Keratinocyte (primary cell): ENCODE results near the gene FAR1. TPM values are rescaled to one million over a fixed set of nuclear protein-coding genes. Genes with fewer than 3 reads are reported as not detected.

Experiments used
- DNase-seq: peaks from one replicate; pipeline ENCODE4 v3.0.0-alpha.2; 2011; ENCODE audit warnings: low read depth, missing footprints, low spot score
- FAIRE-seq: peaks from 2 replicates; lab custom pipeline; 2011; peaks lifted over from hg19 to GRCh38; lab: Jason Lieb, UNC
- H2AFZ ChIP-seq: 2 replicates; pipeline ENCODE4 v1.6.0; 2012; ENCODE audit warnings: low read length, control low read depth, inconsistent platforms; ENCODE audit not compliant: control insufficient read depth
- H3K27ac ChIP-seq: 2 replicates; pipeline ENCODE4 v1.5.1; 2011; ENCODE audit warnings: low read length; ENCODE audit not compliant: control insufficient read depth, insufficient read depth
- H3K27me3 ChIP-seq: 3 replicates; pipeline ENCODE4 v1.6.0; 2011; ENCODE audit warnings: low read length; ENCODE audit not compliant: control insufficient read depth, insufficient read depth; ENCODE audit errors: extremely low read depth
- H3K36me3 ChIP-seq, 2 experiments: 2 replicates in 1 of 2; 3 replicates in 1 of 2; pipeline ENCODE4 v1.5.1; 2011; ENCODE audit warnings: low read length in 2 of 2, mild to moderate bottlenecking in 1 of 2; ENCODE audit not compliant: control insufficient read depth in 2 of 2, insufficient read depth in 2 of 2; ENCODE audit errors: extremely low read depth in 1 of 2
- H3K4me1 ChIP-seq: 3 replicates; pipeline ENCODE4 v1.5.1; 2011; ENCODE audit warnings: low read length; ENCODE audit not compliant: control insufficient read depth, insufficient read depth; ENCODE audit errors: extremely low read depth
- H3K4me2 ChIP-seq: 3 replicates; pipeline ENCODE4 v1.6.0; 2011; ENCODE audit warnings: low read depth, low read length; ENCODE audit not compliant: control insufficient read depth, insufficient read depth; ENCODE audit errors: extremely low read depth
- H3K4me3 ChIP-seq, 3 experiments: fragments of 200-600 bp in 1 of 3; sonication (generic) in 1 of 3; 2 replicates in 2 of 3; 3 replicates in 1 of 3; pipeline ENCODE4 v1.5.1; 2011 to 2016; ENCODE audit warnings: low read length in 3 of 3, mild to moderate bottlenecking in 3 of 3, control low read depth in 2 of 3, inconsistent platforms in 1 of 3, low read depth in 1 of 3, mixed read lengths in 1 of 3, mixed run types in 1 of 3, moderate library complexity in 1 of 3; ENCODE audit not compliant: control insufficient read depth in 2 of 3, insufficient read depth in 2 of 3; ENCODE audit errors: extremely low read depth in 1 of 3
- H3K79me2 ChIP-seq: 2 replicates; pipeline ENCODE4 v1.6.0; 2012; ENCODE audit warnings: low read length; ENCODE audit not compliant: control insufficient read depth, insufficient read depth
- H3K9ac ChIP-seq: 3 replicates; pipeline ENCODE4 v1.6.0; 2011; ENCODE audit warnings: low read length; ENCODE audit not compliant: control insufficient read depth, insufficient read depth; ENCODE audit errors: extremely low read depth
- H3K9me1 ChIP-seq: 3 replicates; pipeline ENCODE4 v1.6.0; 2011; ENCODE audit warnings: low read length; ENCODE audit not compliant: control insufficient read depth, insufficient read depth; ENCODE audit errors: extremely low read depth
- H3K9me3 ChIP-seq: 2 replicates; pipeline ENCODE4 v1.5.1; 2012; ENCODE audit warnings: low read depth, low read length; ENCODE audit not compliant: control insufficient read depth
- H4K20me1 ChIP-seq: 3 replicates; pipeline ENCODE4 v1.6.0; 2011; ENCODE audit warnings: low read length; ENCODE audit not compliant: control insufficient read depth, insufficient read depth; ENCODE audit errors: extremely low read depth
- CTCF ChIP-seq, 3 experiments: IDR thresholded peaks in 1 of 3; conservative IDR thresholded peaks in 1 of 3; optimal IDR thresholded peaks in 1 of 3; 2 replicates in 2 of 3; 3 replicates in 1 of 3; pipeline versions ENCODE3 to v1.5.1; 2011; ENCODE audit warnings: low read length in 3 of 3, mild to moderate bottlenecking in 3 of 3, moderate library complexity in 2 of 3, control low read depth in 1 of 3, inconsistent platforms in 1 of 3; ENCODE audit not compliant: insufficient read depth in 2 of 3; ENCODE audit errors: extremely low read depth in 1 of 3
- EZH2 ChIP-seq: IDR thresholded peaks from one replicate; pipeline ENCODE4 v1.6.1; 2012; ENCODE audit warnings: inconsistent platforms, mild to moderate bottlenecking, low read length, moderate library complexity
- dilution Hi-C: fragments of 300-500 bp; cut with MboI; formaldehyde crosslinking; loops from one replicate; pipeline ENCODE4 v1.7.0; 2020; ENCODE audit warnings: low sequenced_read_pairs; ENCODE audit not compliant: extremely low pct_ligation_motif_present
- polyA plus RNA-seq, 5 experiments: library from polyadenylated mRNA; depleted of rRNA in 3 of 5; stranded (reverse) in 3 of 5; stranded (forward) in 1 of 5; unstranded in 1 of 5; fragments of >200 nt; gene quantifications; 1 replicate in 1 of 5; 2 replicates in 3 of 5; 3 replicates in 1 of 5; pipeline versions ENCODE4 v1.2.1 to v1.2.3, GENCODE V29; 2011 to 2012; ENCODE audit warnings: missing spikeins in 2 of 5, low read depth in 1 of 5, low replicate concordance in 1 of 5

Gene FAR1
- polyA plus RNA-seq, 1 donor (not counting 4 experiments of a cell fraction or from before 2014, with no cell fraction given) = 140 TPM

DNA sequence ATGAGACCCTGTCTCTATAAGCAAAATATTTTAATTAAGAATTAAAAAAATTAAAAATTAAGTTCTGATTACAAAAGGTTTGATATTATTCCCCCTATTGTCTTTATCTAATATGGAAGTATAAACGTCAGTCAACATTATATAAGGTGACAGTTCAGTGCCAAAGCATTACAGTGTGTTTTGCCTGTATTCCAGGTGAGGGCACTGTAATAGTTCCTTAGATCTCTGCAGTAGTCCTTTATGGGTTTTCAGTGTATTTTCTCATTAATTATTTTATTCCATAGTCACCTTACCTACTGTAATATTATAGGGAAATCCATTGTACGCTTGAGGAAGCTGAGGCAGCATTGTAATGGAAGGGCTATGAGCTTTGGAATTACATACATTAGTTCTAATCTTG is 33.0 kb downstream of the FAR1 start:
- H3K9me1 ChIP-seq = peaks cover 2% of the 10 kb centered on the region
- peaks cover 10 to 15% of the 10 kb centered on the region in 2 experiments for H3K36me3 ChIP-seq
- no peak overlapping the region for H3K27ac ChIP-seq
- no peak for TF ChIP-seq CTCF (optimal IDR thresholded peaks at IDR 0.05 in 1 of 3, IDR thresholded peaks at IDR 0.05 in 1 of 3, conservative IDR thresholded peaks at IDR 0.05 in 1 of 3; ENCODE audit: extremely low read depth in 1 of 3, insufficient read depth in 2 of 3, low read length in 3 of 3)
- H3K4me3 ChIP-seq = no peak overlapping the region
- H3K9me3 ChIP-seq = no peaks in the 10 kb centered on the region
- no peak overlapping the region for H3K9ac ChIP-seq
- FAIRE-seq (no peak), DNase-seq (no peak)
- no peaks in the 10 kb centered on the region for H4K20me1 ChIP-seq
- peaks cover 15% of the 10 kb centered on the region for H3K79me2 ChIP-seq
- H3K4me1 ChIP-seq = no peaks in the 10 kb centered on the region
- no peak overlapping the region for H2AFZ ChIP-seq
- no peaks in the 10 kb centered on the region for H3K27me3 ChIP-seq
- dilution Hi-C loops = no loop called here
- no peak overlapping the region for H3K4me2 ChIP-seq

- Histone ChIP-seq H2AFZ (no peak overlapping the region), H3K79me2 (peaks cover 13% of the 10 kb centered on the region), H3K4me2 (no peak overlapping the region), H3K4me3 (no peak overlapping the region), H3K9ac (no peak overlapping the region), H3K9me3 (no peaks in the 10 kb centered on the region), H3K4me1 (no peaks in the 10 kb centered on the region), H3K9me1 (peaks cover 2% of the 10 kb centered on the region), H3K36me3 (peaks cover 10 to 15% of the 10 kb centered on the region in 2 experiments), H4K20me1 (no peaks in the 10 kb centered on the region), H3K27me3 (no peaks in the 10 kb centered on the region), H3K27ac (no peak overlapping the region)
- DNase-seq (no peak), FAIRE-seq (no peak)
- TF ChIP-seq EZH2 = no peak
- no peak for TF ChIP-seq CTCF (optimal IDR thresholded peaks at IDR 0.05 in 1 of 3, IDR thresholded peaks at IDR 0.05 in 1 of 3, conservative IDR thresholded peaks at IDR 0.05 in 1 of 3; ENCODE audit: extremely low read depth in 1 of 3, insufficient read depth in 2 of 3, low read length in 3 of 3)
- dilution Hi-C loops = no loop called here
Observed at GRCh38 chr11:13702071-13702470, 33.6 kb downstream of the FAR1 start.
